HG03175 (cell line): Measurements from ENCODE around the gene C1orf159.
"Not testable (repeated sequence)": the region's sequence is repeated elsewhere in the genome, so short reads cannot be mapped to it uniquely, and the experiment has no call there.

ENCODE experiments used
- ATAC-seq: cut with Tn5 transposase; IDR thresholded peaks from one replicate; pipeline ENCODE4 v1.9.1; 2021; ENCODE audit warnings: mild to moderate bottlenecking, moderate library complexity; ENCODE audit not compliant: unreplicated experiment

Gene C1orf159

GRCh38 chr1:1082239-1082775, 33.6 kb downstream of the C1orf159 start:
- ATAC-seq: no peak

- no peak for ATAC-seq
Measured at GRCh38 chr1:1081311-1082238, 34.3 kb downstream of the C1orf159 start.

DNA sequence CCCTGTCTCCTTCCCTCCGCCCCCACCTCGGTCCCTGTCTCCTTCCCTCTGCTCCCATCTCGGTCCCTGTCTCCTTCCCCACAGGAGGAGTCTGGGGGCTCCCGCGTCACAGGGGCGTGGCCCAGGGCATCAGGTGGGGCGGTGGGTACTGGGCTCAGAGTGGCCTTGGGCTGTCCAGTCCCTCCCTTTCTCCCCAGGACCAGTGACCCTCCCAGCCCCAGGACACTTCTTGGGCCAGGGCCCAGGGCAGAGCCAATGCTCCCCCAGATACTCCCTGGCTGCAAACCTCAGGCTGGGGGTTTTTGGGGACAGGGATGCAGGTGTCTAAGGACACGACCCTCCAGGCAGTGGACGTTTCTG, 35.0 kb downstream of the C1orf159 start:
- ATAC-seq: no peak

DNA sequence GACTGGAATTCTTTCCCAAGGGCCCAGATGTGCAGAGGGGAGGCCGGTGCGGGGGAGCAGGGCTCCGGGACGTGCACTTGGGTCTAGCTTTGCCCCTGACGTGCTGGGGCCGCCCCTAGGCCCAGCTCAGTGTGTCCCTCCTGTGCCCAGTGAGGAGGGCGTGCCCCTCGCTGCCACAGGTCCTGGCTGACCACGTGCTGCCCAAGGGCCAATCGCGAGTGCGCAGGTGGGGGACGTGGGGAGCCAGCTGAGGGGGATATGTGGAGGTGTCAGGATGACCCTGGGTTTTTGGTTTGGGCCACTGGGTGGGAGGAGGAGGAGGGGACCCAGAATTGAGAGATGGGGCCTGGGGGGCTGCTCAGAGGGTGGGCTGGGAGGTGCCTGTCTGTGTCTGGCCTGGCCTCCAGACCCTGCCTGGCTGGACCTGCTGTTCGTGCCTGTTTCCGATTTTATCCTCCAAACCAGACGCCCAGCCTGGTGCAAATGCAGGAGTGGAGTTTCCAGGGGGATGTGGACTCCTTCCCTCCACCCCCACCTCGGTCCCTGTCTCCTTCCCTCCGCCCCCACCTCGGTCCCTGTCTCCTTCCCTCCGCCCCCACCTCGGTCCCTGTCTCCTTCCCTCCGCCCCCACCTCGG, 35.6 kb downstream of the C1orf159 start:
- ATAC-seq: peak; percentile 25

GRCh38 chr1:1079408-1080121, 36.3 kb downstream of the C1orf159 start:
- peak; percentile 49 for ATAC-seq

DNA sequence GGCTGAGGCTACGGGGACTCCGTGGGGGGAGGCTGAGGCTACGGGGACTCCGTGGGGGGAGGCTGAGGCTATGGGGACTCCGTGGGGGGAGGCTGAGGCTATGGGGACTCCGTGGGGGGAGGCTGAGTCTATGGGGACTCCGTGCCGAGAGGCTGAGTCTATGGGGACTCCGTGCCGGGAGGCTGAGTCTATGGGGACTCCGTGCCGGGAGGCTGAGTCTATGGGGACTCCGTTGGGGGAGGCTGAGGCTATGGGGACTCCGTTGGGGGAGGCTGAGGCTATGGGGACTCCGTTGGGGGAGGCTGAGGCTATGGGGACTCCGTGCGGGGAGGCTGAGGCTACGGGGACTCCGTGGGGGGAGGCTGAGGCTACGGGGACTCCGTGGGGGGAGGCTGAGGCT, 38.5 kb downstream of the C1orf159 start:
- ATAC-seq: not testable (repeated sequence)

GRCh38 chr1:1075148-1075935, 40.5 kb downstream of the C1orf159 start:
- ATAC-seq: no peak

- ATAC-seq: no peak
Measured at GRCh38 chr1:1074631-1075147, 41.2 kb downstream of the C1orf159 start.

GRCh38 chr1:1073743-1074587, 41.9 kb downstream of the C1orf159 start, which contains the start of gene RNF223:
RNF223 (minus strand) TSS chr1:1074306; CDS start chr1:1072566, 1,740 bp downstream.
- ATAC-seq: no peak

DNA sequence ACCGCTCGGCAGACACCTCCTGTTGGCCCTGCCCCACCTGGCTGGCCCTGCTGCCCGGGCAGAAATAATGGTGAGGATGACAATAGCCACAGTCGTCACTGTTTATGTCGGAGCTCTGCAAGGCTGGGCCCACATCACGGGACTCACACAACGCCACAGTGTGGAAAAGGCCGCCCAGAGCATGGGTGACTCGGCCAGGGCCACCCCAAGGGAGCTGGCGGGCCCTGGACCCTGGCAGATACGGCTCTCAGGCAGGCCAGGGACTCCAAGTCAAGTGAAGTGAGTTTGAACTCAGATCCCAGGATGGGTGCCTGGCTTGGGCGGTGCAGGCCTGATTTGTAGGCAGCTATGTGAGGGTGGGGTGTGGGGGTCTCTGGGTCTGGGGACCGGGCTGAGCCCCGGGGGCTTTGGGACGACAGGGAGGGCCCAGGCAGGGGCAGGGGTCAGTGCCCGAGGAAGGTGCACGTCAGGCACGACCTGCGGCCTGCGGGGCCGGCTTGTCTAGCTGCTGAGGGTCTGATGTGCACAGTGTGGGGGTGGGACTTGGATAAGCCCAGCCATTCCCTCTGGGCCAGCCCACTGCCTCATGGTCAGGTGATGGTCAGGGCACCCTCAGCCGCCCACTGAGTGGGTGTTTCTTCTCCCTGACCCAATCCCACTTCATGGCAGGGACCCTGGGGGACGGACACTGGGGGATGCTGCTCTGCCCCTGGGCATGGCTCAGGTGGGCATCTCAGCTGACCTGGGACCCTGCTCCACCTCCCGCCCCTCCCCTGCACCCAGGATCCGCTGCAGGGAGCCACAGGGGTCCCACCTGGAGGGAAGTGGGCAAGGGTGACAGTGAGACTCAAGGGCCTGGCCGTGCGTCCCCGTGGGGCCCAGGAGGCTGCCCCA, 42.8 kb downstream of the C1orf159 start:
- ATAC-seq: no peak

- no peak for ATAC-seq
Measured at GRCh38 chr1:1072299-1072848, 43.5 kb downstream of the C1orf159 start.

DNA sequence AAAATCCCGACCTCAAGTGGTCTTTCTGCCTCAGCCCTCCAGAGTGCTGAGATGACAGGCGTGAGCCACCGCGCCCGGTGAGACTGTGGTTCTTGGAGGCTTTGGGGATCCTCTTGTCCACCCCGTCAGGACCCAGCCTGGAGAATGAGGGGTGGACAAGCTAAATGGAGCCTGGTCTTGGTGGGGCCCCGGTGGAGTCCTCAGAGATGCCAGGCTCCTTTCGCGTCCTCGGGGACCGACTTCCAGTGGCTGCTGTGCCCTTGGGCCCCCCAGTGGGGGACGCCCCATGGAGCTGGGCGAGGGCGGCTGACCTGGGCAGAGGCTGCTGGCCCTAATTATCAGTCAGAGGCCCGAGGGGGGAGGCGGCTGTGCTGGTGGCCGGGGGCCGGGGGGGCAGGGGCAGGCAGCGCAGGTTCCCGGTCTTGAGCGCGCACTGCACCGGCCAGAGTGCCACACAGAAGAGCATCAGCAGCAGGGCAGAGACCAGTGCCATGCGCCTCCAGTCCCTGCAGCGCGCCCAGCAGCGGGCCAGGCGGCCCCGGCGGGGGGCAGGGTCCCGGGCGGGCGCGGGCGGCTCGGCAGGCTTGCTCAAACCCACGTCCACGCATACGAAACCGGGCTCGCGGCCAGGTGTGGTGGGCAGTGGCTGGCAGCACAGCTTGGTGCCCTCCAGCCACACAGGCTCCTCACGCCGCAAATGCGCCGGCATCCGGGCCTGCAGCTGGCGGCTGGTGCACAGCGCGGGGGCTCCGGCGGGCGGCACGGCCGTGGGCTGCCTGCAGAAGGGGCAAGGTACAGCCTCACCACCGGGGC, 44.2 kb downstream of the C1orf159 start:
- ATAC-seq: no peak

DNA sequence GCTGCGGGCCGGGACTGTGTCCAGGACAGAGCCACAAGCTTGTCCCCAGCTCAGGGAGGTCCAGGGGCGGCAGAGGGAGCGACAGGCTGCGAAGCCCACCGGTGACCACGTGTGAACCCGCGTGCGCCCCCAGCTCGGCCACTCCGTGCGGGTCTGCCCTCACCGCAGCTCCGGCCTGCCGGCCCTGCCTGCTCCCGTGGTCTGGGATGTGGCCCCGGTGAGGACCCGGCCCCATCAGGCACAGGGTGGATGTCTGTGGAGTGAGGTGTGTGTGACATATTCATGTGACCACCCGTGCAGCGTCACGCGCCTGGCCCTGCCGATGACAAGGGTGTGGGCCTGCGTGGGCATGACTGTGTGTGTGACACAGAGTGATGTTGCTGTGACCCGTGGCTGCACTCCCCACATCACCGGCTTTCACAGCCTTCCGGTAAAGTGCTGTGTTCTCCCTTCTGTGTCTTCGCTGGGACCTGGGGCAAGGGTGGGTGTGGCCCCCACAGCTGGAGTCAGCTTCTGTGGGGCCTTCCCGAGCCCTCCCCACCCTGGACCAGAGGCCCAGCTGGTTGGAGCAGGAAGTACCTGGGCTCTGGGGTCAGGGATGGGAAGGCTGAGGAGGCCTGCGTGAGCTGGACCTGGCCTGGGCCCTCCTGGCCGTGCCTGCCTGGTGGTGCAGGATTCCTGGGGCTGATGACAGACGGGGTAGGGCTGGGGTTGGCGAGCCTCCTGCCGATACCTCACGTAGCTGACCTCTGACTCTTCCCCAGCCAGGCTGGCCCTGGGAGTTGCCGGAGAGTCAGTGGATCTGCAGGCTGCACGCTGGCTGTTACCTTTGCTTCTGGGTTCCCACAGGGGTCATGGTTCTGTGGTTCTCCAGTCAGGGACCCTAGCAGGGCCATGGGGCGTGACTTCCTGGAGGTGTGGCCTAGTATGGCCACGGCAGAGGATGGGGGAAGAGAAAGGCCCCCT, 45.9 kb downstream of the C1orf159 start:
- ATAC-seq: no peak

- ATAC-seq: peak; percentile 61
Measured at GRCh38 chr1:1069056-1069710, 46.7 kb downstream of the C1orf159 start.

DNA sequence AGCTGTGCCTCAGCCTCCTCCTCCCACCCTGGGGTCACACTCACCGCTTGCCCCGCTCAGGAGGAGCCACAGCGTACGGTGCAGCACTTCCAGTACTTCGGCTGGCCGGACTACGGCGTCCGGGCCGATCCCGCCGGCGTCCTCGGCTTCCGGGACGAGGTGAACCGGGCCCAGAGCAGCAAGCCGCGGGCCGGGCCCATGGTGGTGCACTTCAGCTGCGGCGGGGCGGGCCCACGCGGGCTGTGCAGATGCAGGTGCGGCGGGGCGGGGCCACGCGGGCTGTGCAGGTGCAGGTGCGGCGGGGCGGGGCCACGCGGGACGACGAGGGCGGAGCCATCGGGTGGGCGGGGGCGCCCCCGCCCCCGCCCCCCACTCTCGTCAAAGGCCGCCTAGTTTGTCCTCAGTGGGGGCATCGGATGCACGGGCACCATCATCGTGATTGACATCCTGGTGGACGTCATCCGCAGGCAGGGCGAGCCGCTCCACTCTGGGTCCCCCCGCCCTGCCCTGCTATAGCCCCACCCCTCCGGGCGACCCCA, 47.3 kb downstream of the C1orf159 start:
- ATAC-seq: peak; percentile 20
